ENCODE measurements around the gene EGF.
A peak's percentile ranks its signal among the peaks of the same experiment; 100 is the strongest.

EGF gene

GRCh38 chr4:109913596-109914241, 1.0 kb downstream of the EGF start:
- Histone ChIP-seq H3K4me1 (ENCODE audit: control insufficient read depth, insufficient read depth, low read length) (peaks cover 28% of the 10 kb centered on the region), H3K9me3 (ENCODE audit: control insufficient read depth, low read length) (no peaks in the 10 kb centered on the region), H3K27ac (ENCODE audit: insufficient read depth, low read depth, low read length, poor library complexity, severe bottlenecking) (no peak overlapping the region), H3K36me3 (ENCODE audit: control insufficient read depth, insufficient read depth, low read length) (no peaks in the 10 kb centered on the region), H3K4me3 (ENCODE audit: insufficient read depth, low read depth, low read length) (peak overlapping the region; percentile 4), H3K27me3 (ENCODE audit: control insufficient read depth, insufficient read depth, low read length, poor library complexity, severe bottlenecking) (no peaks in the 10 kb centered on the region)
- WGBS, 2 experiments: 82 to 86% methylated on average over 1 to 2 of the region's 2 CpGs

GRCh38 chr4:109914322-109914721, 1.6 kb downstream of the EGF start:
- H3K36me3 ChIP-seq (ENCODE audit: control insufficient read depth, insufficient read depth, low read length): no peaks in the 10 kb centered on the region
- 88 to 91% methylated on average over 3 of the region's 3 CpGs for WGBS, 2 experiments
- H3K27me3 ChIP-seq (ENCODE audit: control insufficient read depth, insufficient read depth, low read length, poor library complexity, severe bottlenecking): no peaks in the 10 kb centered on the region
- peaks cover 28% of the 10 kb centered on the region for H3K4me1 ChIP-seq (ENCODE audit: control insufficient read depth, insufficient read depth, low read length)
- no peaks in the 10 kb centered on the region for H3K9me3 ChIP-seq (ENCODE audit: control insufficient read depth, low read length)
- no peak overlapping the region for H3K27ac ChIP-seq (ENCODE audit: insufficient read depth, low read depth, low read length, poor library complexity, severe bottlenecking)
- no peak overlapping the region for H3K4me3 ChIP-seq (ENCODE audit: insufficient read depth, low read depth, low read length)

- Histone ChIP-seq H3K4me3 (ENCODE audit: insufficient read depth, low read depth, low read length) (no peak overlapping the region), H3K27me3 (ENCODE audit: control insufficient read depth, insufficient read depth, low read length, poor library complexity, severe bottlenecking) (no peaks in the 10 kb centered on the region), H3K9me3 (ENCODE audit: control insufficient read depth, low read length) (no peaks in the 10 kb centered on the region), H3K27ac (ENCODE audit: insufficient read depth, low read depth, low read length, poor library complexity, severe bottlenecking) (no peak overlapping the region), H3K36me3 (ENCODE audit: control insufficient read depth, insufficient read depth, low read length) (no peaks in the 10 kb centered on the region), H3K4me1 (ENCODE audit: control insufficient read depth, insufficient read depth, low read length) (peaks cover 33% of the 10 kb centered on the region)
- WGBS, 2 experiments: 91 to 93% methylated on average over 8 of the region's 8 CpGs
Observed at GRCh38 chr4:109915385-109916026, 2.8 kb downstream of the EGF start.

GRCh38 chr4:109916027-109916409, 3.3 kb downstream of the EGF start:
- H3K4me1 ChIP-seq (ENCODE audit: control insufficient read depth, insufficient read depth, low read length): peaks cover 38% of the 10 kb centered on the region
- H3K4me3 ChIP-seq (ENCODE audit: insufficient read depth, low read depth, low read length): no peak overlapping the region
- H3K9me3 ChIP-seq (ENCODE audit: control insufficient read depth, low read length): no peaks in the 10 kb centered on the region
- no peaks in the 10 kb centered on the region for H3K36me3 ChIP-seq (ENCODE audit: control insufficient read depth, insufficient read depth, low read length)
- no peaks in the 10 kb centered on the region for H3K27me3 ChIP-seq (ENCODE audit: control insufficient read depth, insufficient read depth, low read length, poor library complexity, severe bottlenecking)
- no peak overlapping the region for H3K27ac ChIP-seq (ENCODE audit: insufficient read depth, low read depth, low read length, poor library complexity, severe bottlenecking)
- WGBS, 2 experiments: 85 to 86% methylated on average over 4 of the region's 4 CpGs

- H3K4me3 ChIP-seq (ENCODE audit: insufficient read depth, low read depth, low read length): no peak overlapping the region
- no peaks in the 10 kb centered on the region for H3K9me3 ChIP-seq (ENCODE audit: control insufficient read depth, low read length)
- peaks cover 20% of the 10 kb centered on the region for H3K4me1 ChIP-seq (ENCODE audit: control insufficient read depth, insufficient read depth, low read length)
- no peaks in the 10 kb centered on the region for H3K36me3 ChIP-seq (ENCODE audit: control insufficient read depth, insufficient read depth, low read length)
- H3K27me3 ChIP-seq (ENCODE audit: control insufficient read depth, insufficient read depth, low read length, poor library complexity, severe bottlenecking): no peaks in the 10 kb centered on the region
- peak overlapping the region; percentile 96 for H3K27ac ChIP-seq (ENCODE audit: insufficient read depth, low read depth, low read length, poor library complexity, severe bottlenecking)
- no CpG with 5 or more reads among the region's 1 CpG for WGBS, 2 experiments
Observed at GRCh38 chr4:109921384-109921808, 8.7 kb downstream of the EGF start.

- Histone ChIP-seq H3K27me3 (ENCODE audit: control insufficient read depth, insufficient read depth, low read length, poor library complexity, severe bottlenecking) (no peaks in the 10 kb centered on the region), H3K4me1 (ENCODE audit: control insufficient read depth, insufficient read depth, low read length) (peaks cover 20% of the 10 kb centered on the region), H3K36me3 (ENCODE audit: control insufficient read depth, insufficient read depth, low read length) (no peaks in the 10 kb centered on the region), H3K27ac (ENCODE audit: insufficient read depth, low read depth, low read length, poor library complexity, severe bottlenecking) (no peak overlapping the region), H3K4me3 (ENCODE audit: insufficient read depth, low read depth, low read length) (no peak overlapping the region), H3K9me3 (ENCODE audit: control insufficient read depth, low read length) (no peaks in the 10 kb centered on the region)
- WGBS, 2 experiments: 95 to 100% methylated on average over 2 of the region's 2 CpGs
Observed at GRCh38 chr4:109925396-109925795, 12.7 kb downstream of the EGF start.

- Histone ChIP-seq H3K27ac (ENCODE audit: insufficient read depth, low read depth, low read length, poor library complexity, severe bottlenecking) (no peak overlapping the region), H3K9me3 (ENCODE audit: control insufficient read depth, low read length) (no peaks in the 10 kb centered on the region), H3K36me3 (ENCODE audit: control insufficient read depth, insufficient read depth, low read length) (no peaks in the 10 kb centered on the region), H3K27me3 (ENCODE audit: control insufficient read depth, insufficient read depth, low read length, poor library complexity, severe bottlenecking) (no peaks in the 10 kb centered on the region), H3K4me3 (ENCODE audit: insufficient read depth, low read depth, low read length) (no peak overlapping the region), H3K4me1 (ENCODE audit: control insufficient read depth, insufficient read depth, low read length) (peaks cover 4% of the 10 kb centered on the region)
- WGBS, 2 experiments: 37 to 46% methylated on average over 4 of the region's 4 CpGs
Observed at GRCh38 chr4:109928327-109929045, 15.8 kb downstream of the EGF start.

- no peaks in the 10 kb centered on the region for H3K9me3 ChIP-seq (ENCODE audit: control insufficient read depth, low read length)
- no peak overlapping the region for H3K27ac ChIP-seq (ENCODE audit: insufficient read depth, low read depth, low read length, poor library complexity, severe bottlenecking)
- peaks cover 4% of the 10 kb centered on the region for H3K4me1 ChIP-seq (ENCODE audit: control insufficient read depth, insufficient read depth, low read length)
- no peak overlapping the region for H3K4me3 ChIP-seq (ENCODE audit: insufficient read depth, low read depth, low read length)
- no peaks in the 10 kb centered on the region for H3K27me3 ChIP-seq (ENCODE audit: control insufficient read depth, insufficient read depth, low read length, poor library complexity, severe bottlenecking)
- no peaks in the 10 kb centered on the region for H3K36me3 ChIP-seq (ENCODE audit: control insufficient read depth, insufficient read depth, low read length)
Observed at GRCh38 chr4:109930464-109930863, 17.8 kb downstream of the EGF start.

- no peaks in the 10 kb centered on the region for H3K27me3 ChIP-seq (ENCODE audit: control insufficient read depth, insufficient read depth, low read length, poor library complexity, severe bottlenecking)
- no peaks in the 10 kb centered on the region for H3K9me3 ChIP-seq (ENCODE audit: control insufficient read depth, low read length)
- H3K36me3 ChIP-seq (ENCODE audit: control insufficient read depth, insufficient read depth, low read length): no peaks in the 10 kb centered on the region
- no peak overlapping the region for H3K4me3 ChIP-seq (ENCODE audit: insufficient read depth, low read depth, low read length)
- peaks cover 4% of the 10 kb centered on the region for H3K4me1 ChIP-seq (ENCODE audit: control insufficient read depth, insufficient read depth, low read length)
- no peak overlapping the region for H3K27ac ChIP-seq (ENCODE audit: insufficient read depth, low read depth, low read length, poor library complexity, severe bottlenecking)
Observed at GRCh38 chr4:109930872-109931271, 18.2 kb downstream of the EGF start.

- Histone ChIP-seq H3K9me3 (ENCODE audit: control insufficient read depth, low read length) (no peaks in the 10 kb centered on the region), H3K27me3 (ENCODE audit: control insufficient read depth, insufficient read depth, low read length, poor library complexity, severe bottlenecking) (no peaks in the 10 kb centered on the region), H3K27ac (ENCODE audit: insufficient read depth, low read depth, low read length, poor library complexity, severe bottlenecking) (no peak overlapping the region), H3K4me3 (ENCODE audit: insufficient read depth, low read depth, low read length) (no peak overlapping the region), H3K4me1 (ENCODE audit: control insufficient read depth, insufficient read depth, low read length) (peaks cover 4% of the 10 kb centered on the region), H3K36me3 (ENCODE audit: control insufficient read depth, insufficient read depth, low read length) (no peaks in the 10 kb centered on the region)
- 94 to 96% methylated on average over 4 of the region's 4 CpGs for WGBS, 2 experiments
Observed at GRCh38 chr4:109931318-109931717, 18.6 kb downstream of the EGF start.

All from ectodermal cell (in vitro differentiated cells).